CD4-positive, CD25-positive, alpha-beta regulatory T cell (primary cell): ENCODE data around the gene STAT3. TPM values are rescaled to one million over a fixed set of nuclear protein-coding genes. Genes with fewer than 3 reads are reported as not detected.

ENCODE experiments used
- polyA plus RNA-seq, 4 donors: library from polyadenylated mRNA; unstranded; fragments of 300-500 nt; fragmentation: Illumina TruSeq; gene quantifications; one replicate each; pipeline ENCODE4 v1.2.3, GENCODE V29; 2021
- total RNA-seq: library from RNA; stranded (reverse); gene quantifications from one replicate; pipeline ENCODE4 v1.2.3, GENCODE V29; 2022

Gene STAT3
- total and polyA plus RNA-seq, 5 donors from 2014 or later = 100 to 262 (median 122) TPM

Other genes with a start within 250 kb of the STAT3 start
- gene RAB5C, start 233.5 kb downstream of the STAT3 start, total RNA-seq = 93.7 TPM
- 10 to 100 TPM; 56.0 to 98.5 (median 69.9) TPM for gene RAB5C, start 233.5 kb downstream of the STAT3 start, polyA plus RNA-seq
- gene KCNH4, start 207.3 kb downstream of the STAT3 start, total RNA-seq = 0.47 TPM
- not detected for gene KCNH4, start 207.3 kb downstream of the STAT3 start, polyA plus RNA-seq
- gene HCRT, start 203.0 kb downstream of the STAT3 start, total RNA-seq = not detected
- gene HCRT, start 203.0 kb downstream of the STAT3 start, polyA plus RNA-seq = not detected
- 13.6 TPM for gene GHDC, start 193.9 kb downstream of the STAT3 start, total RNA-seq
- gene GHDC, start 193.9 kb downstream of the STAT3 start, polyA plus RNA-seq = 10 to 100 TPM; 11.1 to 17.8 (median 13.2) TPM
- gene STAT5B, start 112.1 kb downstream of the STAT3 start, total RNA-seq = 241 TPM
- gene STAT5B, start 112.1 kb downstream of the STAT3 start, polyA plus RNA-seq = 100 to 1,000 TPM; 109 to 117 (median 112) TPM
- gene STAT5A, start 99.9 kb downstream of the STAT3 start, total RNA-seq = 177 TPM
- gene STAT5A, start 99.9 kb downstream of the STAT3 start, polyA plus RNA-seq = 10 to 100 TPM; 71.1 to 90.9 (median 76.7) TPM
- 1.1 TPM for gene CAVIN1, start 34.8 kb upstream of the STAT3 start, total RNA-seq
- gene CAVIN1, start 34.8 kb upstream of the STAT3 start, polyA plus RNA-seq = under 1 TPM; 0.03 to 0.31 (median 0.14) TPM
- gene ATP6V0A1, start 70.4 kb upstream of the STAT3 start, total RNA-seq = 28.1 TPM
- gene ATP6V0A1, start 70.4 kb upstream of the STAT3 start, polyA plus RNA-seq = 10 to 100 TPM; 13.8 to 16.4 (median 15.2) TPM
- 11.8 TPM for gene NAGLU, start 147.8 kb upstream of the STAT3 start, total RNA-seq
- gene NAGLU, start 147.8 kb upstream of the STAT3 start, polyA plus RNA-seq = 10 to 100 TPM in 3 of 4 donors, 1 to 10 TPM in 1; 9.2 to 17.2 (median 12.0) TPM
- 0.91 TPM for gene HSD17B1, start 164.5 kb upstream of the STAT3 start, total RNA-seq
- under 1 TPM; 0.30 to 0.64 (median 0.61) TPM for gene HSD17B1, start 164.5 kb upstream of the STAT3 start, polyA plus RNA-seq
- gene COASY, start 173.7 kb upstream of the STAT3 start, total RNA-seq = 45.0 TPM
- gene COASY, start 173.7 kb upstream of the STAT3 start, polyA plus RNA-seq = 10 to 100 TPM; 41.6 to 56.1 (median 51.8) TPM
- gene MLX, start 178.7 kb upstream of the STAT3 start, total RNA-seq = 40.8 TPM
- 10 to 100 TPM; 44.0 to 55.4 (median 49.5) TPM for gene MLX, start 178.7 kb upstream of the STAT3 start, polyA plus RNA-seq
- gene PSMC3IP, start 189.3 kb upstream of the STAT3 start, total RNA-seq = 2.5 TPM
- gene PSMC3IP, start 189.3 kb upstream of the STAT3 start, polyA plus RNA-seq = under 1 TPM in 3 of 4 donors, not detected in 1; 0.25 to 0.71 (median 0.39) TPM
- 116 TPM for gene RETREG3, start 220.9 kb upstream of the STAT3 start, total RNA-seq
- 100 to 1,000 TPM; 201 to 243 (median 218) TPM for gene RETREG3, start 220.9 kb upstream of the STAT3 start, polyA plus RNA-seq
- 8.2 TPM for gene TUBG1, start 221.2 kb upstream of the STAT3 start, total RNA-seq
- 10 to 100 TPM in 2 of 4 donors, 1 to 10 TPM in 2; 7.2 to 13.5 (median 10.1) TPM for gene TUBG1, start 221.2 kb upstream of the STAT3 start, polyA plus RNA-seq